HEK293T (cell line): ENCODE results near the gene TULP3.

Source experiments
- BHLHE40 ChIP-seq: fragments of 450-650 bp; IDR thresholded peaks from 2 replicates; pipeline ENCODE4 v1.6.1; 2016; ENCODE audit warnings: mild to moderate bottlenecking, moderate library complexity, borderline replicate concordance
- ELF4 ChIP-seq: fragments of 450-650 bp; IDR thresholded peaks from 2 replicates; pipeline ENCODE4 v1.6.1; 2017; ENCODE audit warnings: antibody characterized with exemption
- FOXK2 ChIP-seq: fragments of 450-650 bp; IDR thresholded peaks from 2 replicates; pipeline ENCODE4 v1.6.1; 2016; ENCODE audit warnings: mild to moderate bottlenecking
- FOXM1 ChIP-seq: fragments of 450-650 bp; IDR thresholded peaks from 2 replicates; pipeline ENCODE4 v1.6.1; 2017; ENCODE audit warnings: mild to moderate bottlenecking, borderline replicate concordance
- HDGF ChIP-seq: fragments of 450-650 bp; IDR thresholded peaks from 2 replicates; pipeline ENCODE4 v1.6.1; 2017; ENCODE audit warnings: antibody characterized with exemption, borderline replicate concordance
- NFRKB ChIP-seq: fragments of 450-650 bp; IDR thresholded peaks from 2 replicates; pipeline ENCODE4 v1.6.1; 2016; ENCODE audit warnings: mild to moderate bottlenecking, moderate library complexity
- SP1 ChIP-seq: fragments of 450-650 bp; IDR thresholded peaks from 2 replicates; pipeline ENCODE4 v1.6.1; 2017
- TARDBP ChIP-seq: fragments of 450-650 bp; IDR thresholded peaks from 2 replicates; pipeline ENCODE4 v1.6.1; 2016
- ZNF384 ChIP-seq: fragments of 450-650 bp; IDR thresholded peaks from 2 replicates; pipeline ENCODE4 v1.6.1; 2016

DNA sequence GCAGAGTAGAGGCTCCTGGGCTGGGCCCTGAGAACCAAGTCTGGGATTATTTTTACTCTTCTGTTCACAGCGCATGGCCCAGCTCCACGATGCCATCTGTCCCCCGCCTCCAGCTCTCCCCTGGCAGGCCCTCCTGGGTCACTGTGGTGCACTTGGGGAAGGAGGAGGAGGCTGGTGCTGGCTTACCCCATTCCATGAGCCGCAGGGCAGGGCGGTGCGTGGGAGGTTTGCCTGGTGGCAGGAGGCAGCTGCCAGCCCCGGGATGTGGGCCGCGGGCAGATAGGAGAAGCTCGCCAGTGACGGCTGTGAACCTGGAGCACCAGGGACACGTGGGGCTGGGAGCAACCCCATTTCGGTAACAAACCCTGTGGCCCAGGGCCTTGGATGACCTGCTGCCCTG, 91.7 kb downstream of the TULP3 start:
- TF ChIP-seq NFRKB, result no peak
- no peak for TF ChIP-seq SP1
- TF ChIP-seq BHLHE40, result no peak
- no peak for TF ChIP-seq HDGF
- TF ChIP-seq FOXM1, result no peak
- no peak for TF ChIP-seq TARDBP
- no peak for TF ChIP-seq ZNF384
- TF ChIP-seq ELF4, result no peak
- no peak for TF ChIP-seq FOXK2
